M059J (cell line): ENCODE results near the gene ACAD9. TPM values are rescaled to one million over a fixed set of nuclear protein-coding genes. Genes with fewer than 3 reads are reported as not detected.

Experiments used
- DNase-seq: peaks from one replicate; pipeline ENCODE4 v3.0.0-alpha.2; 2012; ENCODE audit warnings: low read depth
- total RNA-seq: library from RNA; depleted of rRNA; stranded (reverse); fragments of >200 nt; shearing (Covaris generic); gene quantifications from 2 replicates; pipeline ENCODE4 v1.2.3, GENCODE V29; 2014; rRNA removed

The ACAD9 gene
- total RNA-seq, 1 experiment from 2014 or later = 43.3 TPM

GRCh38 chr3:128935922-128936321 is 56.5 kb downstream of the ACAD9 start:
- DNase-seq = no peak

GRCh38 chr3:128936341-128936740 is 56.9 kb downstream of the ACAD9 start:
- DNase-seq = no peak

GRCh38 chr3:128940252-128940651 is 60.8 kb downstream of the ACAD9 start:
- DNase-seq = no peak

- DNase-seq = peak; percentile 75
Observed at GRCh38 chr3:128942161-128942952, 62.9 kb downstream of the ACAD9 start.

GRCh38 chr3:128945041-128945877 is 65.8 kb downstream of the ACAD9 start:
- no peak for DNase-seq

- no peak for DNase-seq
Observed at GRCh38 chr3:128945878-128946175, 66.4 kb downstream of the ACAD9 start.

GRCh38 chr3:128946411-128946810 is 67.0 kb downstream of the ACAD9 start:
- peak; percentile 94 for DNase-seq

- DNase-seq = no peak
Observed at GRCh38 chr3:128949158-128949557, 69.7 kb downstream of the ACAD9 start.

- peak; percentile 64 for DNase-seq
Observed at GRCh38 chr3:128950223-128950938, 71.0 kb downstream of the ACAD9 start.

- no peak for DNase-seq
Observed at GRCh38 chr3:128956440-128956839, 77.0 kb downstream of the ACAD9 start.

Other genes starting within 250 kb of the ACAD9 start
- gene RPN1, start 228.8 kb upstream of the ACAD9 start, total RNA-seq = 677 and 838 TPM in 2 replicates
- 109 and 116 TPM in 2 replicates for gene RAB7A, start 153.4 kb upstream of the ACAD9 start, total RNA-seq
- 0.27 TPM in 1 of 2 replicates, not detected in the other for gene CFAP92, start 114.5 kb downstream of the ACAD9 start, total RNA-seq
- gene EFCC1, start 121.7 kb downstream of the ACAD9 start, total RNA-seq = not detected in 2 replicates
- not detected in 2 replicates for gene GP9, start 181.2 kb downstream of the ACAD9 start, total RNA-seq
- 21.1 and 24.2 TPM in 2 replicates for gene RAB43, start 242.2 kb downstream of the ACAD9 start, total RNA-seq